ENCODE data around the gene F3. TPM values are rescaled to one million over a fixed set of nuclear protein-coding genes. Genes with fewer than 3 reads are reported as not detected.

Gene F3
- polyA plus RNA-seq, 3 donors from 2014 or later = not detected

DNA sequence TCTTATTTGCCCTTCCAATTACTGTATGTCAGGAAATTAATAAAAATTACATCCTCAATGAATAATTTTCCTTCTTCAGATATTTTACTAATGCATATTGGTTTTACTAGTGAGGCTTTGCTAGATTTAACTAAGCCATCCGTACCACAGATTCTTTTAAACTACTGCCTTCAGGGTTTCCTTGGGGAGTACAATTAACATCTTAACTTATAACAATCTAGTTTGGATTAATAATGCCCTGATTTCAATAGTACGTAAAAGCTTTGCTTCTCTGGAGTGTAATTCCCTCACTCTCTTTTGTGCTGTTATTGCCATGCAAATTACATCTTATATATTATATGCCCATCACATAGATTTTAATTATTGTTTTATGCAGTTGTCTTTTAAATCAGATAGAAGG lies 24.3 kb upstream of the F3 start:
- no peaks in the 10 kb centered on the region for H3K4me1 Mint-ChIP-seq
- no peak overlapping the region for H3K27ac Mint-ChIP-seq
- no peak for DNase-seq
- peaks cover 4 to 8% (median 5%) of the 10 kb centered on the region in 3 donors for H3K27me3 Mint-ChIP-seq (ENCODE audit: low read depth in 3 of 3)
- H3K9me3 Mint-ChIP-seq = peaks cover 0 to 7% (median 4%) of the 10 kb centered on the region in 6 donors
- no peak overlapping the region for H3K4me3 Mint-ChIP-seq
- peaks cover 0 to 6% (median 0%) of the 10 kb centered on the region in 3 donors for H3K36me3 Mint-ChIP-seq

- Mint-ChIP-seq H3K27me3 (ENCODE audit: low read depth in 3 of 3) (peaks cover 4 to 7% (median 6%) of the 10 kb centered on the region in 3 donors), H3K27ac (no peak overlapping the region), H3K4me1 (no peaks in the 10 kb centered on the region), H3K36me3 (peaks cover 0 to 3% (median 0%) of the 10 kb centered on the region in 3 donors), H3K4me3 (no peak overlapping the region), H3K9me3 (peaks cover 0 to 2% (median 0%) of the 10 kb centered on the region in 6 donors)
- no peak for DNase-seq
Observed at GRCh38 chr1:94562519-94563260, 21.1 kb upstream of the F3 start.

DNA sequence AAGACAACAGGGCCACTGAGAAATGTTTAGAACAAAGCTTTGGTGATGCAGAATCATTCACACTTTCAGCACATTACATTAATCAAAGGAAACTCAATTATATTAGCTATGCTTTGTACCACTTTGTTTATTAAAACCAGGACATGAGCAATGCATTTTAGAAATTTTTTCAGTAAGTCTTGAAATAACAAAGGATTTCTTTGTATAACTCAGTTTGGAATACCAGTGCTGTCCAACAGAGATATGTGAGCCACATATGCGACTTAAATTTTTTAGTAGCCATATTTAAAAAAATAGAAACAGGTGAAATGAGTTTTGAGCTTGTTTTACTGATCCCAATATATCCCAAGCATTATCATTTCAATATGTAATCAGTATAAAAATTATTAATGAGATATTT lies 18.8 kb upstream of the F3 start:
- H3K27ac Mint-ChIP-seq = no peak overlapping the region
- H3K9me3 Mint-ChIP-seq = no peaks in the 10 kb centered on the region
- no peaks in the 10 kb centered on the region for H3K36me3 Mint-ChIP-seq
- H3K27me3 Mint-ChIP-seq (ENCODE audit: low read depth in 3 of 3) = peaks cover 3 to 7% (median 7%) of the 10 kb centered on the region in 3 donors
- no peak overlapping the region for H3K4me3 Mint-ChIP-seq
- no peak for DNase-seq
- H3K4me1 Mint-ChIP-seq = no peaks in the 10 kb centered on the region

- Mint-ChIP-seq H3K9me3 (no peaks in the 10 kb centered on the region), H3K27ac (no peak overlapping the region), H3K36me3 (no peaks in the 10 kb centered on the region), H3K27me3 (ENCODE audit: low read depth in 3 of 3) (peaks cover 2 to 9% (median 5%) of the 10 kb centered on the region in 3 donors), H3K4me1 (no peaks in the 10 kb centered on the region), H3K4me3 (no peak overlapping the region)
- DNase-seq = no peak
Observed at GRCh38 chr1:94559921-94560320, 18.4 kb upstream of the F3 start.

DNA sequence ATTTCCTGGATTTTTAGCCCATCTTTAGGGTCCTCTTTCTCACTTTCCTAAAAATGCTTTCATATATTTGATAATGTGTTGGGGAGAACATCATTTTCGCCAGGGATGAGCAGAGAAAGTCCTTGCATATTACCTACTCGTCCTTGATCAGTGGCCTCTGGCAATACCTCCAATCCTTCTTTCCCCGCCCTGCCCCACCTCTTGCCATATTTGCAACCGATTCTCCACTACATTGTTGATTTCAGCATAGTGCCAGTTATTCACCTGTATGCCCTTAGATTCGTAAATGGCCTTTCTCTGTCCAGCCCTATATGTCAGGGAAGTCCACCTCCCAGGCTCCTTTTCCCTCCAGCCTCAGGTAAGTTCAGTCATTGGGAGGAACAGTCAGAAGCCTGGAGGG lies 13.5 kb upstream of the F3 start:
- H3K27ac Mint-ChIP-seq = no peak overlapping the region
- no peaks in the 10 kb centered on the region for H3K9me3 Mint-ChIP-seq
- H3K27me3 Mint-ChIP-seq (ENCODE audit: low read depth in 3 of 3) = peaks cover 2 to 7% (median 5%) of the 10 kb centered on the region in 3 donors
- DNase-seq = no peak
- H3K4me3 Mint-ChIP-seq = no peak overlapping the region
- H3K36me3 Mint-ChIP-seq = no peaks in the 10 kb centered on the region
- H3K4me1 Mint-ChIP-seq = no peaks in the 10 kb centered on the region

GRCh38 chr1:94554580-94554979 lies 13.0 kb upstream of the F3 start:
- Mint-ChIP-seq H3K4me3 (no peak overlapping the region), H3K27ac (no peak overlapping the region), H3K36me3 (no peaks in the 10 kb centered on the region), H3K9me3 (no peaks in the 10 kb centered on the region), H3K27me3 (ENCODE audit: low read depth in 3 of 3) (peaks cover 2 to 10% (median 7%) of the 10 kb centered on the region in 3 donors), H3K4me1 (no peaks in the 10 kb centered on the region)
- no peak for DNase-seq

- no peak overlapping the region for H3K4me3 Mint-ChIP-seq
- no peak for DNase-seq
- no peaks in the 10 kb centered on the region for H3K4me1 Mint-ChIP-seq
- peaks cover 2 to 10% (median 7%) of the 10 kb centered on the region in 3 donors for H3K27me3 Mint-ChIP-seq (ENCODE audit: low read depth in 3 of 3)
- H3K27ac Mint-ChIP-seq = no peak overlapping the region
- H3K9me3 Mint-ChIP-seq = no peaks in the 10 kb centered on the region
- no peaks in the 10 kb centered on the region for H3K36me3 Mint-ChIP-seq
Observed at GRCh38 chr1:94553931-94554330, 12.4 kb upstream of the F3 start.

GRCh38 chr1:94553323-94553730 lies 11.8 kb upstream of the F3 start:
- H3K9me3 Mint-ChIP-seq = no peaks in the 10 kb centered on the region
- H3K4me3 Mint-ChIP-seq = no peak overlapping the region
- no peak for DNase-seq

GRCh38 chr1:94552071-94552586 lies 10.6 kb upstream of the F3 start:
- Mint-ChIP-seq H3K27ac (no peak overlapping the region), H3K36me3 (no peaks in the 10 kb centered on the region), H3K27me3 (ENCODE audit: low read depth in 3 of 3) (peaks cover 2 to 10% (median 2%) of the 10 kb centered on the region in 3 donors), H3K9me3 (no peaks in the 10 kb centered on the region), H3K4me3 (no peak overlapping the region), H3K4me1 (no peaks in the 10 kb centered on the region)
- no peak for DNase-seq

More at GRCh38 chr1:94553323-94553730, 11.8 kb upstream of the F3 start:
- Mint-ChIP-seq H3K27ac (no peak overlapping the region), H3K36me3 (no peaks in the 10 kb centered on the region), H3K4me1 (no peaks in the 10 kb centered on the region), H3K27me3 (ENCODE audit: low read depth in 3 of 3) (peaks cover 2 to 10% (median 2%) of the 10 kb centered on the region in 3 donors)

GRCh38 chr1:94551449-94551848 lies 9.9 kb upstream of the F3 start:
- Mint-ChIP-seq H3K36me3 (no peaks in the 10 kb centered on the region), H3K9me3 (no peaks in the 10 kb centered on the region), H3K27ac (no peak overlapping the region), H3K4me1 (no peaks in the 10 kb centered on the region), H3K4me3 (no peak overlapping the region), H3K27me3 (ENCODE audit: low read depth in 3 of 3) (peaks cover 2 to 10% (median 6%) of the 10 kb centered on the region in 3 donors)
- DNase-seq = no peak

GRCh38 chr1:94550800-94551241 lies 9.3 kb upstream of the F3 start:
- Mint-ChIP-seq H3K27me3 (ENCODE audit: low read depth in 3 of 3) (peaks cover 2 to 10% (median 6%) of the 10 kb centered on the region in 3 donors), H3K4me3 (no peak overlapping the region), H3K4me1 (no peaks in the 10 kb centered on the region), H3K27ac (no peak overlapping the region), H3K36me3 (no peaks in the 10 kb centered on the region), H3K9me3 (no peaks in the 10 kb centered on the region)
- no peak for DNase-seq

DNA sequence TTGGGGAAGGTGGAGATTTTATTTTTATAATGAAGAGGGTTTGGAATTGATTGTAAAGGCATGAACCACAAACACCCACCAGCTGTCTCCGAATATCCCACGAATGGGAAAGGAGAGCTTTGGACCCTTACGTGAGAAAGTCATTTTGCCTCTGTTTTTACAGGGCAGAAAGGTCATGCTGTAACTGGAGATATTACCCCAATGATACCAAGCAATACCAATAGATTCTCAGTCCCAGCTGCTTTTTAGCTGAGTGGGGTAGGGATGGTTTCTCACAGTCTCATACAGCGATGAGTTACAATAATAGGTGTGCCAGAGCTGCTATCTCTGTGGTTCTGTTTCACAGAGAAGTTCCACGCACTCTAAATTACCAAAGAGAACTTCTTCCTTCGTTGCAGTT lies 8.8 kb upstream of the F3 start:
- peaks cover 0 to 10% (median 6%) of the 10 kb centered on the region in 3 donors for H3K27me3 Mint-ChIP-seq (ENCODE audit: low read depth in 3 of 3)
- no peak for DNase-seq
- no peaks in the 10 kb centered on the region for H3K9me3 Mint-ChIP-seq
- H3K36me3 Mint-ChIP-seq = no peaks in the 10 kb centered on the region
- H3K4me1 Mint-ChIP-seq = no peaks in the 10 kb centered on the region
- no peak overlapping the region for H3K4me3 Mint-ChIP-seq
- no peak overlapping the region for H3K27ac Mint-ChIP-seq

DNA sequence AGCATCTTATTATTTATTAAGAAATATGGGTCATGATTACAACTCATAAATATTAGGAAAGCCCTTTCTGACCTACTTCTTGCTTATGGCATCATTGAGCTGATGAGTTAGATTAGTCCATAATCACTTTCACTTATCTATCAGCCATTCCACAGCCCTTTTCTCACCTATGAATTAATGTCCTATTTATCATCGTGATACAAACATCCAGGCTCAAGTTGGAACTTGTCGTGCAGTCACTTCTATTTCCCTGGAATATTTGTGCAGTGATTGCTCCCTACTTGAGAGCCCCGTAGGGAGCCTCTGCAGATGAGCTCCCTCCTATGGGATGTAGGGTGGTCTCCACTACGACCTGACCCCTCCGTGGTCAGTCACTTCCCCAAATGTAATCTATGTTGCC lies 8.1 kb upstream of the F3 start:
- Mint-ChIP-seq H3K36me3 (no peaks in the 10 kb centered on the region), H3K4me3 (no peak overlapping the region), H3K4me1 (no peaks in the 10 kb centered on the region), H3K27ac (no peak overlapping the region), H3K9me3 (no peaks in the 10 kb centered on the region), H3K27me3 (ENCODE audit: low read depth in 3 of 3) (peaks cover 0 to 10% (median 6%) of the 10 kb centered on the region in 3 donors)
- no peak for DNase-seq

GRCh38 chr1:94544706-94545490 lies 3.3 kb upstream of the F3 start:
- no peak for DNase-seq
- no peaks in the 10 kb centered on the region for H3K36me3 Mint-ChIP-seq
- H3K9me3 Mint-ChIP-seq = peaks cover 0 to 3% (median 0%) of the 10 kb centered on the region in 6 donors
- H3K27me3 Mint-ChIP-seq (ENCODE audit: low read depth in 3 of 3) = peaks cover 7 to 28% (median 15%) of the 10 kb centered on the region in 3 donors
- H3K4me3 Mint-ChIP-seq = no peak overlapping the region
- peaks cover 19 to 20% of the 10 kb centered on the region in 2 donors for H3K4me1 Mint-ChIP-seq
- H3K27ac Mint-ChIP-seq = no peak overlapping the region

Measured in immature natural killer cell (primary cell).